Measurements from ENCODE around the gene BAIAP2.

BAIAP2 gene

DNA sequence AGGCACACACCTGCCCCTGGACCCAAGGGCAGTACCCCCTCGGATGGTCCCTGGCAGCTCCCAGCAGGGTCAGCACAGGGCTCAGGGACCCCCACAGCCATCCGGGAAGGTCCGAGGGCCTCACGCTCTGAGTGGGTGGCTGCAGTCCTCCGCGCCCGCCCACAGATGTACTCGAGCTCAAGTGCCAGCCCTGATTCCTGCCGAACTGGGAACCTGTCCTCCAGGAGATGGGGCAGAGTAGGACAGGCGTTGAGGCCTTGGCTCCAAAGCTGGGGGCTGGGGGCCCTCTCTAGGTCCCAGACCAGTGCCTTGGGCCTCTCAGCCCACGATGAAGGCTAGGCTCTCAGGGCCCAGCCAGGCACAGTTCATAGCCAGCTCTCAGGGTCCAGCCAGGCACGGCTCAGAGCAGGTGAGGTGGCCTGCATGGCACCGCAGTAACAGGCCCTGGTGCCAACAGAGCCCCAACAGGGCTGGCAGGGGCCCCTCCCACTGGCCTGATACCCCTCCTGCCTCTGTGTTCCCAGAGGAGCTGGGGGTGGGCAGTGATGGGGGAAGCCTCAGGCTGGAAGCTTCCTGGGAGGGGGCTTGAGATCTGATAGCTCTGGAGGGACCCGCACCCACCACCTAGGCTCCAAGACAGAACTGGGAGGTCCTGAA is 94.9 kb downstream of the BAIAP2 start:
- DNase-seq (ENCODE audit: low read depth): no peak
- no peak for TF ChIP-seq CTCF (conservative IDR thresholded peaks at IDR 0.05; ENCODE audit: low read depth, low read length)
- no peak overlapping the region for H3K4me3 ChIP-seq (ENCODE audit: low read depth, low read length)

GRCh38 chr17:81130385-81131361 is 95.7 kb downstream of the BAIAP2 start:
- no peak for TF ChIP-seq CTCF (conservative IDR thresholded peaks at IDR 0.05; ENCODE audit: low read depth, low read length)
- DNase-seq (ENCODE audit: low read depth): no peak
- no peak overlapping the region for H3K4me3 ChIP-seq (ENCODE audit: low read depth, low read length)

- no peak overlapping the region for H3K4me3 ChIP-seq (ENCODE audit: low read depth, low read length)
- DNase-seq (ENCODE audit: low read depth): no peak
- TF ChIP-seq CTCF (conservative IDR thresholded peaks at IDR 0.05; ENCODE audit: low read depth, low read length): no peak
Observed at GRCh38 chr17:81131486-81132196, 96.7 kb downstream of the BAIAP2 start.

DNA sequence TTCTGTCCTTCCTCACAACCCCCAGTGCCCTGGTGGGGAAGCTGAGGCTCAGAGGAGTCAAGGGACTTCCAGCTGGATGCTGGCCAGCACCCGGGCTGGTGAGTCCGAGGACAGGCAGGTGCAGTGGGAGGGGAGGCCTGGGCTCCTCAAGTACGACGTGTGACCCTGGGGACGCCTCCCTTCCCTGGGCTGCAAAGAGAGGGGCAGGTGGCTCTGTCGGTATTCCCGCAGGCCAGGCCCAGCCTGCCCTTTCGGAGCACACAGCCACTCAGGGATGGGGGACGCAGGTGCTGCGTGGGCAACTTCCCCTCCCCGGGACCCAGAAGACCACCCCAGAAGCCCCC is 97.2 kb downstream of the BAIAP2 start:
- TF ChIP-seq CTCF (conservative IDR thresholded peaks at IDR 0.05; ENCODE audit: low read depth, low read length): no peak
- H3K4me3 ChIP-seq (ENCODE audit: low read depth, low read length): no peak overlapping the region
- DNase-seq (ENCODE audit: low read depth): no peak

DNA sequence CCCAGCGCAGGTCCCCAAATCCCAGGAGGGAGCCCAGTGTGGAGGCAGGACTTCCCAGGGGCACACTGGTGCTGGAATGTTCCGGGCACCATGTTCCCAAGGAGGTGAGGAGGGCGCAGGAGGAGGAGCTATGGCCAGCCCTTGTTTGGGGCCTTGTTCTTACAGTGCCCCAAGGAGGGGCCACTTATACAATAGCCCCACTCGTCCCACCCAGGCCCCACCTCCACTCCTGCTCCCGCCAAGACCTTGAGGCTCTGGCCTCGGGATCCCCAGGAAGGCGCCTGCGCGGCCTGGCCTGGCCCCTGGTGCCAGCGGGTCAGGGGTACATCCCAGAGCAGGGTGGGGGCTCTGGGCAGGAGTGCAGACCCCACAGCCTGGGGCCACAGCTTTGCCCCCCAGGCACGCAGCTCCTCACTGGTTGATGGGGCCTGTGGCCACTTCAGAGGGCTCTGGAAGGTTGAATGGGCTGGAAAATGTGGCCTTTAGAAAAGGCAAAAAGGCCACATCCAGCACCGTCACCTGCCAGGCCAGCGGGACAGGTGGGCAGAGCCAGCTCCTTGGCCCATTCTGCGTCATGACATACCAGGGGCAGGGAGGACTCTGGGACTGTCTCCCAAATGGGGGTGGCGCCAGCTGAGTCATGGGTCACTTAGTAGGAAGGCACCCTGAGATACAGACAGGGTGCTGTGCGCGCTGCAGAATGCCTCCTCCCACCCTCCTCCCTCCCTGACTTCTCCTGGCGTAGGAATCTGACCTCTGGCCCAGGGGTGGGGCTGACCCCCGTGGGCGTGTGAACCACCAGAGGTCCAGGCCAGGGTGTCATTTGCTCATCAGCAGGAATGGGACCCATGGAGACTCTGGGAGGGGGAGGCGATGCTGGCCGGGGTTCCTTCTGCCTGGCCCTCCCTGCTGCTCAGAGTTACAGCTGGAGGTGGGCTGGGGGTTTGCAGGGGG is 98.1 kb downstream of the BAIAP2 start:
- TF ChIP-seq CTCF (conservative IDR thresholded peaks at IDR 0.05; ENCODE audit: low read depth, low read length): no peak
- no peak for DNase-seq (ENCODE audit: low read depth)
- no peak overlapping the region for H3K4me3 ChIP-seq (ENCODE audit: low read depth, low read length)

DNA sequence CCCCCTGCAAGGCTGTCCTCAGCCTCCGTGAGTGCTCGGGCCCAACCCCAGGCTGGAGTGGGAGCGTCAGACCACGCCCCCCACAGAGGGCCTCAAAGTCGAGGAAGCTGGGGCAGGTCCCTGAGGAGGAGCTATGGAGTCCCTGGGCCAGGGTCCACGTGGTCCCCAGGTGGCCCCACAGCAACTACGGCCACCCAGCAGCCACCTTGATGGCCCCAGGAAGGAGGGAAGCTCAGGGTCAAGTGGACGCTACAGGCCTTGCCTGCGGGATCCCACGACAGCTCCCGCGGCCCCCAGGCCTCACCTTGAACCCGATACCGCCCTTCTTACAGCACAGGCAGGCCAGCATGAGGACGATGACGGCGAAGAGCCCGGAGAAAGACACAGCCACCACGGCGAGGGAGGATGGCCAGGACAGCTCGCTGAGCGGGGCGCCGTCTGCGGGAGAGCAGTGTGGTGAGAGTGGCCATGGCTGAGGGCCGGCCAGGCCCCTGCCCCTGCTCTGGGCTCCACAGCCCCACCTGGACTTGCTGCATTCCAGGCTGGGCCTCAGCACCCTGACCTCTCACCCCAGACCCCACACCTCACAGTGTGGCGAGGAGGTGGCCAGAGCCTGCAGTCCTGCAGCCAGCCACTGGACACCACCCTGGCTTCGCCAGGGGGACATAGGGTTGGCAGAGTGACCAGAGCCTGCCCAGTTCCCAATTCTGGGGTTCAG is 99.3 kb downstream of the BAIAP2 start:
- no peak overlapping the region for H3K4me3 ChIP-seq (ENCODE audit: low read depth, low read length)
- DNase-seq (ENCODE audit: low read depth): no peak
- TF ChIP-seq CTCF (conservative IDR thresholded peaks at IDR 0.05; ENCODE audit: low read depth, low read length): no peak

Measured in choroid plexus epithelial cell (primary cell).